ENCODE results near the gene MAP3K12.

Gene MAP3K12

GRCh38 chr12:53506881-53507602 is 7.8 kb upstream of the MAP3K12 start, which contains the start of gene NPFF:
Gene NPFF (minus strand): TSS chr12:53507484. CDS start chr12:53507474, 10 bp downstream.
- DNase-seq = no peak

- no peak for DNase-seq
Measured at GRCh38 chr12:53506450-53506785, 7.2 kb upstream of the MAP3K12 start.

GRCh38 chr12:53505555-53506449 is 6.5 kb upstream of the MAP3K12 start:
- no peak for DNase-seq

- DNase-seq = no peak
Measured at GRCh38 chr12:53505086-53505485, 5.8 kb upstream of the MAP3K12 start.

- no peak for DNase-seq
Measured at GRCh38 chr12:53504004-53504920, 5.0 kb upstream of the MAP3K12 start.

GRCh38 chr12:53502983-53503728 is 3.9 kb upstream of the MAP3K12 start:
- no peak for DNase-seq

GRCh38 chr12:53502331-53502730 is 3.1 kb upstream of the MAP3K12 start:
- no peak for DNase-seq

GRCh38 chr12:53501615-53502181 is 2.4 kb upstream of the MAP3K12 start:
- DNase-seq = no peak

- peak; percentile 95 for DNase-seq
Measured at GRCh38 chr12:53500776-53501614, 1.7 kb upstream of the MAP3K12 start, which contains the start of gene TARBP2. Gene TARBP2 (plus strand): TSS chr12:53501283. CDS start chr12:53501409, 126 bp downstream.

- DNase-seq = no peak
Measured at GRCh38 chr12:53500142-53500775, 1.0 kb upstream of the MAP3K12 start.

GRCh38 chr12:53498235-53498630 is 1.0 kb downstream of the MAP3K12 start:
- DNase-seq = no peak

- no peak for DNase-seq
Measured at GRCh38 chr12:53497461-53497860, 1.8 kb downstream of the MAP3K12 start.

GRCh38 chr12:53496752-53497032 is 2.6 kb downstream of the MAP3K12 start:
- no peak for DNase-seq

GRCh38 chr12:53495903-53496751 is 3.1 kb downstream of the MAP3K12 start:
- no peak for DNase-seq

- no peak for DNase-seq
Measured at GRCh38 chr12:53493610-53494391, 5.5 kb downstream of the MAP3K12 start.

GRCh38 chr12:53492830-53493609 is 6.2 kb downstream of the MAP3K12 start:
- DNase-seq = peak; percentile 85

- no peak for DNase-seq
Measured at GRCh38 chr12:53492188-53492587, 7.1 kb downstream of the MAP3K12 start.
